ENCODE results near the gene CC2D1A.

The CC2D1A gene

GRCh38 chr19:13905634-13906520 lies at the start of gene CC2D1A, which contains the start of gene BRME1:
TSS of gene CC2D1A (plus strand) at chr19:13906201. CDS start at chr19:13906442, 241 bp downstream.
TSS of gene BRME1 (minus strand) at chr19:13906117. CDS start at chr19:13904892, 1,225 bp downstream.
- peak; percentile 85 for DNase-seq (ENCODE audit: low read depth)

GRCh38 chr19:13856497-13856896 lies 49.5 kb upstream of the CC2D1A start:
- no peak for DNase-seq (ENCODE audit: low read depth)

- peak; percentile 65 for DNase-seq (ENCODE audit: low read depth)
These were observed 46.6 kb upstream of the CC2D1A start for GRCh38 chr19:13859361-13859880.

- DNase-seq (ENCODE audit: low read depth), result no peak
These were observed 45.2 kb upstream of the CC2D1A start for GRCh38 chr19:13860679-13861391.

- peak; percentile 61 for DNase-seq (ENCODE audit: low read depth)
These were observed 44.6 kb upstream of the CC2D1A start for GRCh38 chr19:13861392-13861713.

- DNase-seq (ENCODE audit: low read depth), result peak; percentile 98
These were observed 44.1 kb upstream of the CC2D1A start for GRCh38 chr19:13861714-13862531.

GRCh38 chr19:13864046-13864666 lies 41.8 kb upstream of the CC2D1A start:
- no peak for DNase-seq (ENCODE audit: low read depth)

GRCh38 chr19:13864667-13865570 lies 41.1 kb upstream of the CC2D1A start:
- DNase-seq (ENCODE audit: low read depth), result no peak

GRCh38 chr19:13865571-13866462 lies 40.2 kb upstream of the CC2D1A start:
- no peak for DNase-seq (ENCODE audit: low read depth)

GRCh38 chr19:13866463-13867046 lies 39.4 kb upstream of the CC2D1A start:
- DNase-seq (ENCODE audit: low read depth), result no peak

- no peak for DNase-seq (ENCODE audit: low read depth)
These were observed 37.3 kb upstream of the CC2D1A start for GRCh38 chr19:13868663-13869062.

- DNase-seq (ENCODE audit: low read depth), result no peak
These were observed 36.7 kb upstream of the CC2D1A start for GRCh38 chr19:13869281-13869680.

GRCh38 chr19:13870873-13871272 lies 35.1 kb upstream of the CC2D1A start:
- DNase-seq (ENCODE audit: low read depth), result no peak

- DNase-seq (ENCODE audit: low read depth), result no peak
These were observed 33.7 kb upstream of the CC2D1A start for GRCh38 chr19:13872339-13872694.

- DNase-seq (ENCODE audit: low read depth), result no peak
These were observed 33.2 kb upstream of the CC2D1A start for GRCh38 chr19:13872695-13873389.

- peak; percentile 54 for DNase-seq (ENCODE audit: low read depth)
These were observed 32.0 kb upstream of the CC2D1A start for GRCh38 chr19:13873834-13874515.

GRCh38 chr19:13875824-13876223 lies 30.2 kb upstream of the CC2D1A start:
- no peak for DNase-seq (ENCODE audit: low read depth)

- DNase-seq (ENCODE audit: low read depth), result no peak
These were observed 29.2 kb upstream of the CC2D1A start, which contains the start of gene NANOS3 for GRCh38 chr19:13876834-13877233. TSS of gene NANOS3 (plus strand) at chr19:13877134. CDS start at chr19:13877249, 115 bp downstream.

Data from EH (cell line).